A549 treated with CORT108297 at 1 μM for 4 hours (cell line): ENCODE data around the gene HDC. TPM values are rescaled to one million over a fixed set of nuclear protein-coding genes. Genes with fewer than 3 reads are reported as not detected.

ENCODE experiments used
- total RNA-seq: library from RNA; stranded (reverse); fragments of 200-300 nt; extraction: Qiagen RNA extraction; gene quantifications from 5 replicates; pipeline ENCODE4 v1.2.3, GENCODE V29; 2022

Gene HDC
- total RNA-seq, result 0.04 to 0.23 TPM (median 0.10 TPM) in 4 of 5 replicates, not detected in the other

GRCh38 chr15:50265620-50266019 lies at the start of gene HDC:
Gene HDC (minus strand): TSS chr15:50265726. CDS start chr15:50265623, 103 bp downstream.

Other genes starting within 250 kb of the HDC start
- 0.50 to 0.94 TPM (median 0.69 TPM) in 5 replicates for gene ATP8B4, start 146.5 kb downstream of the HDC start, total RNA-seq
- 29.9 to 35.5 TPM (median 32.4 TPM) in 5 replicates for gene SLC27A2, start 83.5 kb downstream of the HDC start, total RNA-seq
- gene GABPB1, start 89.5 kb upstream of the HDC start, total RNA-seq, result 25.7 to 34.4 TPM (median 31.3 TPM) in 5 replicates
- 34.0 to 53.6 TPM (median 39.0 TPM) in 5 replicates for gene USP8, start 158.7 kb upstream of the HDC start, total RNA-seq